Measurements from ENCODE around the gene COMT. TPM values are rescaled to one million over a fixed set of nuclear protein-coding genes. Genes with fewer than 3 reads are reported as not detected.

COMT gene
- total and polyA plus RNA-seq, 2 experiments from 2014 or later: 29.6 to 29.8 TPM

DNA sequence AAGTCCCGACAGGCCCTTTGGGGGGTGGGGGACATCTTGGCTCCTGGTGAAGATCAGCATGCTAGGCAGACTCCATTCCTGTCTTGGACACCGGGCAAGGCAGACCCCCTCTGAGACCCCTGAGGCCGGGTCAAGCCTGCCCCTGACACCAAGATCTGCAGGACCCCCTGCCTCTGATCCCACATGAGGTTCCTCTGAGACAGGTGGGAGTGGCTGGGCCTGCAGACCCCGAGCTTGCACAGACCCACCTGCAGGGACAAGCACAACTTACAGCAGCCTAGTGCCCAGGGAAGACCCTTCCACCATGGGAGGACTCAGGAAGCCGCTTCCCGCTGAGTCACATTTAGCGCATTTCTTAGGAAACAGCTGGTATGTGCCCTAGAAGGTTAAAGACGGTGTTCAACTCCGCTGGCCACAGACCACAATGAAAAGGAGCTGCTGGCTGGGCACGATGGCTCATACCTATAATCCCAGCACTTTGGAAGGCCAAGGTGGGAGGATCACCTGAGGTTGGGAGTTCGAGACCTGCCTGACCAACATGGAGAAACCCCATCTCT is 59.6 kb downstream of the COMT start:
- no peaks in the 10 kb centered on the region for H3K27me3 ChIP-seq (ENCODE audit: insufficient read depth)
- peaks cover 17% of the 10 kb centered on the region for H3K4me1 ChIP-seq (ENCODE audit: insufficient read depth)
- Mint-ChIP-seq H3K27me3 (ENCODE audit: insufficient read depth, low read depth, poor library complexity) (peaks cover 7% of the 10 kb centered on the region), H3K4me3 (no peak overlapping the region), H3K27ac (no peak overlapping the region), H3K4me1 (peaks cover 31% of the 10 kb centered on the region), H3K9me3 (peaks cover 20% of the 10 kb centered on the region), H3K36me3 (ENCODE audit: low read depth) (peaks cover 21% of the 10 kb centered on the region)
- TF ChIP-seq, protein P1, sequence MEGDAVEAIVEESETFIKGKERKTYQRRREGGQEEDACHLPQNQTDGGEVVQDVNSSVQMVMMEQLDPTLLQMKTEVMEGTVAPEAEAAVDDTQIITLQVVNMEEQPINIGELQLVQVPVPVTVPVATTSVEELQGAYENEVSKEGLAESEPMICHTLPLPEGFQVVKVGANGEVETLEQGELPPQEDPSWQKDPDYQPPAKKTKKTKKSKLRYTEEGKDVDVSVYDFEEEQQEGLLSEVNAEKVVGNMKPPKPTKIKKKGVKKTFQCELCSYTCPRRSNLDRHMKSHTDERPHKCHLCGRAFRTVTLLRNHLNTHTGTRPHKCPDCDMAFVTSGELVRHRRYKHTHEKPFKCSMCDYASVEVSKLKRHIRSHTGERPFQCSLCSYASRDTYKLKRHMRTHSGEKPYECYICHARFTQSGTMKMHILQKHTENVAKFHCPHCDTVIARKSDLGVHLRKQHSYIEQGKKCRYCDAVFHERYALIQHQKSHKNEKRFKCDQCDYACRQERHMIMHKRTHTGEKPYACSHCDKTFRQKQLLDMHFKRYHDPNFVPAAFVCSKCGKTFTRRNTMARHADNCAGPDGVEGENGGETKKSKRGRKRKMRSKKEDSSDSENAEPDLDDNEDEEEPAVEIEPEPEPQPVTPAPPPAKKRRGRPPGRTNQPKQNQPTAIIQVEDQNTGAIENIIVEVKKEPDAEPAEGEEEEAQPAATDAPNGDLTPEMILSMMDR (conservative IDR thresholded peaks at IDR 0.05; ENCODE audit: low read depth in 2 of 2): no peak
- TF ChIP-seq, protein P2, sequence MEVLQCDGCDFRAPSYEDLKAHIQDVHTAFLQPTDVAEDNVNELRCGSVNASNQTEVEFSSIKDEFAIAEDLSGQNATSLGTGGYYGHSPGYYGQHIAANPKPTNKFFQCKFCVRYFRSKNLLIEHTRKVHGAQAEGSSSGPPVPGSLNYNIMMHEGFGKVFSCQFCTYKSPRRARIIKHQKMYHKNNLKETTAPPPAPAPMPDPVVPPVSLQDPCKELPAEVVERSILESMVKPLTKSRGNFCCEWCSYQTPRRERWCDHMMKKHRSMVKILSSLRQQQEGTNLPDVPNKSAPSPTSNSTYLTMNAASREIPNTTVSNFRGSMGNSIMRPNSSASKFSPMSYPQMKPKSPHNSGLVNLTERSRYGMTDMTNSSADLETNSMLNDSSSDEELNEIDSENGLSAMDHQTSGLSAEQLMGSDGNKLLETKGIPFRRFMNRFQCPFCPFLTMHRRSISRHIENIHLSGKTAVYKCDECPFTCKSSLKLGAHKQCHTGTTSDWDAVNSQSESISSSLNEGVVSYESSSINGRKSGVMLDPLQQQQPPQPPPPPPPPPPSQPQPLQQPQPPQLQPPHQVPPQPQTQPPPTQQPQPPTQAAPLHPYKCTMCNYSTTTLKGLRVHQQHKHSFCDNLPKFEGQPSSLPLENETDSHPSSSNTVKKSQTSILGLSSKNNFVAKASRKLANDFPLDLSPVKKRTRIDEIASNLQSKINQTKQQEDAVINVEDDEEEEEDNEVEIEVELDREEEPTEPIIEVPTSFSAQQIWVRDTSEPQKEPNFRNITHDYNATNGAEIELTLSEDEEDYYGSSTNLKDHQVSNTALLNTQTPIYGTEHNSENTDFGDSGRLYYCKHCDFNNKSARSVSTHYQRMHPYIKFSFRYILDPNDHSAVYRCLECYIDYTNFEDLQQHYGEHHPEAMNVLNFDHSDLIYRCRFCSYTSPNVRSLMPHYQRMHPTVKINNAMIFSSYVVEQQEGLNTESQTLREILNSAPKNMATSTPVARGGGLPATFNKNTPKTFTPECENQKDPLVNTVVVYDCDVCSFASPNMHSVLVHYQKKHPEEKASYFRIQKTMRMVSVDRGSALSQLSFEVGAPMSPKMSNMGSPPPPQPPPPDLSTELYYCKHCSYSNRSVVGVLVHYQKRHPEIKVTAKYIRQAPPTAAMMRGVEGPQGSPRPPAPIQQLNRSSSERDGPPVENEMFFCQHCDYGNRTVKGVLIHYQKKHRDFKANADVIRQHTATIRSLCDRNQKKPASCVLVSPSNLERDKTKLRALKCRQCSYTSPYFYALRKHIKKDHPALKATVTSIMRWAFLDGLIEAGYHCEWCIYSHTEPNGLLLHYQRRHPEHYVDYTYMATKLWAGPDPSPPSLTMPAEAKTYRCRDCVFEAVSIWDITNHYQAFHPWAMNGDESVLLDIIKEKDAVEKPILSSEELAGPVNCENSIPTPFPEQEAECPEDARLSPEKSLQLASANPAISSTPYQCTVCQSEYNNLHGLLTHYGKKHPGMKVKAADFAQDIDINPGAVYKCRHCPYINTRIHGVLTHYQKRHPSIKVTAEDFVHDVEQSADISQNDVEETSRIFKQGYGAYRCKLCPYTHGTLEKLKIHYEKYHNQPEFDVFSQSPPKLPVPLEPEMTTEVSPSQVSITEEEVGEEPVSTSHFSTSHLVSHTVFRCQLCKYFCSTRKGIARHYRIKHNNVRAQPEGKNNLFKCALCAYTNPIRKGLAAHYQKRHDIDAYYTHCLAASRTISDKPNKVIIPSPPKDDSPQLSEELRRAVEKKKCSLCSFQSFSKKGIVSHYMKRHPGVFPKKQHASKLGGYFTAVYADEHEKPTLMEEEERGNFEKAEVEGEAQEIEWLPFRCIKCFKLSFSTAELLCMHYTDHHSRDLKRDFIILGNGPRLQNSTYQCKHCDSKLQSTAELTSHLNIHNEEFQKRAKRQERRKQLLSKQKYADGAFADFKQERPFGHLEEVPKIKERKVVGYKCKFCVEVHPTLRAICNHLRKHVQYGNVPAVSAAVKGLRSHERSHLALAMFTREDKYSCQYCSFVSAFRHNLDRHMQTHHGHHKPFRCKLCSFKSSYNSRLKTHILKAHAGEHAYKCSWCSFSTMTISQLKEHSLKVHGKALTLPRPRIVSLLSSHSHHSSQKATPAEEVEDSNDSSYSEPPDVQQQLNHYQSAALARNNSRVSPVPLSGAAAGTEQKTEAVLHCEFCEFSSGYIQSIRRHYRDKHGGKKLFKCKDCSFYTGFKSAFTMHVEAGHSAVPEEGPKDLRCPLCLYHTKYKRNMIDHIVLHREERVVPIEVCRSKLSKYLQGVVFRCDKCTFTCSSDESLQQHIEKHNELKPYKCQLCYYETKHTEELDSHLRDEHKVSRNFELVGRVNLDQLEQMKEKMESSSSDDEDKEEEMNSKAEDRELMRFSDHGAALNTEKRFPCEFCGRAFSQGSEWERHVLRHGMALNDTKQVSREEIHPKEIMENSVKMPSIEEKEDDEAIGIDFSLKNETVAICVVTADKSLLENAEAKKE (CRISPR knock-in tag; IDR thresholded peaks at IDR 0.05): no peak
- TF ChIP-seq NANOG (IDR thresholded peaks at IDR 0.05; ENCODE audit: borderline replicate concordance) (no peak), EZH2phosphoT487 (IDR thresholded peaks at IDR 0.05; ENCODE audit: unreplicated experiment) (no peak), ZNF114 (CRISPR knock-in tag; IDR thresholded peaks at IDR 0.05) (no peak), JUNB (IDR thresholded peaks at IDR 0.05; ENCODE audit: unreplicated experiment) (no peak), ZNF331 (CRISPR knock-in tag; IDR thresholded peaks at IDR 0.05; ENCODE audit: low read depth) (no peak), CREB1 (CRISPR knock-in tag; IDR thresholded peaks at IDR 0.05; ENCODE audit: low read depth) (no peak), STAT1 (IDR thresholded peaks at IDR 0.05; ENCODE audit: unreplicated experiment) (no peak), EZH2 (IDR thresholded peaks at IDR 0.05; ENCODE audit: low read depth, unreplicated experiment) (no peak), POLR2AphosphoS5 (IDR thresholded peaks at IDR 0.05; ENCODE audit: low read depth) (no peak)
- TF ChIP-seq, protein P3, sequence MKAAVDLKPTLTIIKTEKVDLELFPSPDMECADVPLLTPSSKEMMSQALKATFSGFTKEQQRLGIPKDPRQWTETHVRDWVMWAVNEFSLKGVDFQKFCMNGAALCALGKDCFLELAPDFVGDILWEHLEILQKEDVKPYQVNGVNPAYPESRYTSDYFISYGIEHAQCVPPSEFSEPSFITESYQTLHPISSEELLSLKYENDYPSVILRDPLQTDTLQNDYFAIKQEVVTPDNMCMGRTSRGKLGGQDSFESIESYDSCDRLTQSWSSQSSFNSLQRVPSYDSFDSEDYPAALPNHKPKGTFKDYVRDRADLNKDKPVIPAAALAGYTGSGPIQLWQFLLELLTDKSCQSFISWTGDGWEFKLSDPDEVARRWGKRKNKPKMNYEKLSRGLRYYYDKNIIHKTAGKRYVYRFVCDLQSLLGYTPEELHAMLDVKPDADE (IDR thresholded peaks at IDR 0.05): no peak
- TF ChIP-seq, protein P4, sequence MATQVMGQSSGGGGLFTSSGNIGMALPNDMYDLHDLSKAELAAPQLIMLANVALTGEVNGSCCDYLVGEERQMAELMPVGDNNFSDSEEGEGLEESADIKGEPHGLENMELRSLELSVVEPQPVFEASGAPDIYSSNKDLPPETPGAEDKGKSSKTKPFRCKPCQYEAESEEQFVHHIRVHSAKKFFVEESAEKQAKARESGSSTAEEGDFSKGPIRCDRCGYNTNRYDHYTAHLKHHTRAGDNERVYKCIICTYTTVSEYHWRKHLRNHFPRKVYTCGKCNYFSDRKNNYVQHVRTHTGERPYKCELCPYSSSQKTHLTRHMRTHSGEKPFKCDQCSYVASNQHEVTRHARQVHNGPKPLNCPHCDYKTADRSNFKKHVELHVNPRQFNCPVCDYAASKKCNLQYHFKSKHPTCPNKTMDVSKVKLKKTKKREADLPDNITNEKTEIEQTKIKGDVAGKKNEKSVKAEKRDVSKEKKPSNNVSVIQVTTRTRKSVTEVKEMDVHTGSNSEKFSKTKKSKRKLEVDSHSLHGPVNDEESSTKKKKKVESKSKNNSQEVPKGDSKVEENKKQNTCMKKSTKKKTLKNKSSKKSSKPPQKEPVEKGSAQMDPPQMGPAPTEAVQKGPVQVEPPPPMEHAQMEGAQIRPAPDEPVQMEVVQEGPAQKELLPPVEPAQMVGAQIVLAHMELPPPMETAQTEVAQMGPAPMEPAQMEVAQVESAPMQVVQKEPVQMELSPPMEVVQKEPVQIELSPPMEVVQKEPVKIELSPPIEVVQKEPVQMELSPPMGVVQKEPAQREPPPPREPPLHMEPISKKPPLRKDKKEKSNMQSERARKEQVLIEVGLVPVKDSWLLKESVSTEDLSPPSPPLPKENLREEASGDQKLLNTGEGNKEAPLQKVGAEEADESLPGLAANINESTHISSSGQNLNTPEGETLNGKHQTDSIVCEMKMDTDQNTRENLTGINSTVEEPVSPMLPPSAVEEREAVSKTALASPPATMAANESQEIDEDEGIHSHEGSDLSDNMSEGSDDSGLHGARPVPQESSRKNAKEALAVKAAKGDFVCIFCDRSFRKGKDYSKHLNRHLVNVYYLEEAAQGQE (IDR thresholded peaks at IDR 0.05; ENCODE audit: unreplicated experiment): no peak
- H3K4me3 ChIP-seq: no peak overlapping the region
- no peaks in the 10 kb centered on the region for H3K79me2 ChIP-seq (replicated peaks; ENCODE audit: insufficient read depth)
- no peaks in the 10 kb centered on the region for H3K9me2 ChIP-seq (ENCODE audit: insufficient read depth)
- no peaks in the 10 kb centered on the region for H3F3A ChIP-seq (replicated peaks; ENCODE audit: low read depth)
- peaks cover 8% of the 10 kb centered on the region for H3K36me3 ChIP-seq (ENCODE audit: insufficient read depth)
- no peak overlapping the region for H3K4me2 ChIP-seq
- no peak for ATAC-seq
- H3K27ac ChIP-seq (ENCODE audit: low read depth): no peak overlapping the region
- no peak overlapping the region for H2AFZ ChIP-seq
- peak; percentile 33 for DNase-seq (ENCODE audit: low spot score)
- no peaks in the 10 kb centered on the region; the same call in 1 of the 2 replicates for H4K20me1 ChIP-seq (replicated peaks; ENCODE audit: insufficient read depth)

All from GM23338 (cell line).